CD14-positive monocyte (primary cell): Measurements from ENCODE around the gene CRY2. TPM values are rescaled to one million over a fixed set of nuclear protein-coding genes. Genes with fewer than 3 reads are reported as not detected.
A peak's percentile ranks its signal among the peaks of the same experiment; 100 is the strongest.
"Not testable (repeated sequence)": the region's sequence is repeated elsewhere in the genome, so short reads cannot be mapped to it uniquely, and the experiment has no call there.

Source experiments
- DNase-seq, 3 donors: peaks; one replicate each; pipeline ENCODE4 v3.0.0-alpha.2; 2011 to 2022
- H2AFZ ChIP-seq: 2 replicates; pipeline ENCODE4 v1.6.0; 2012; ENCODE audit warnings: mild to moderate bottlenecking, low read depth, low read length, inconsistent platforms; ENCODE audit not compliant: insufficient read depth, poor library complexity, severe bottlenecking
- H3K27ac ChIP-seq, 2 donors: 1 replicate in 1 of 2; 2 replicates in 1 of 2; pipeline ENCODE4 v1.5.1; 2012 to 2013; ENCODE audit warnings: low read length in 2 of 2, control low read depth in 1 of 2, inconsistent platforms in 1 of 2, low read depth in 1 of 2, mild to moderate bottlenecking in 1 of 2
- H3K27me3 ChIP-seq, 2 donors: one replicate each; pipeline versions ENCODE4 v1.6.0 to v1.6.1; 2011 to 2013; ENCODE audit warnings: low read length in 2 of 2; ENCODE audit not compliant: control insufficient read depth in 2 of 2, insufficient read depth in 2 of 2
- H3K36me3 ChIP-seq, 2 donors: replicated peaks in 1 of 2; 1 replicate in 1 of 2; 2 replicates in 1 of 2; pipeline versions ENCODE4 v1.5.1 to v1.6.1; 2012 to 2013; ENCODE audit warnings: low read length in 2 of 2, control low read depth in 1 of 2, inconsistent platforms in 1 of 2, mild to moderate bottlenecking in 1 of 2; ENCODE audit not compliant: insufficient read depth in 2 of 2, control insufficient read depth in 1 of 2
- H3K4me1 ChIP-seq, 2 donors: 1 replicate in 1 of 2; 2 replicates in 1 of 2; pipeline versions ENCODE4 v1.5.1 to v1.6.1; 2012 to 2013; ENCODE audit warnings: low read length in 2 of 2, control low read depth in 1 of 2, inconsistent platforms in 1 of 2, mild to moderate bottlenecking in 1 of 2, moderate library complexity in 1 of 2; ENCODE audit not compliant: insufficient read depth in 2 of 2, control insufficient read depth in 1 of 2
- H3K4me2 ChIP-seq: replicated peaks from 2 replicates; pipeline ENCODE3; 2012; ENCODE audit warnings: low read length, moderate library complexity, mild to moderate bottlenecking; ENCODE audit not compliant: poor library complexity, severe bottlenecking; ENCODE audit errors: extremely low read depth
- H3K4me3 ChIP-seq, 3 experiments: fragments of 200-600 bp in 1 of 3; sonication (generic) in 1 of 3; replicated peaks in 1 of 3; 1 replicate in 2 of 3; 2 replicates in 1 of 3; pipeline ENCODE4 v1.5.1; 2011 to 2013; ENCODE audit warnings: low read length in 3 of 3, mild to moderate bottlenecking in 3 of 3, control low read depth in 2 of 3, low read depth in 2 of 3, inconsistent platforms in 1 of 3, moderate library complexity in 1 of 3
- H3K79me2 ChIP-seq: 2 replicates; pipeline ENCODE4 v1.6.0; 2012; ENCODE audit warnings: mild to moderate bottlenecking, control low read depth, inconsistent platforms, low read length, moderate library complexity; ENCODE audit not compliant: insufficient read depth
- H3K9ac ChIP-seq: 2 replicates; pipeline ENCODE4 v1.6.0; 2017; ENCODE audit warnings: low read length, mild to moderate bottlenecking; ENCODE audit not compliant: insufficient read depth, poor library complexity, severe bottlenecking
- H3K9me3 ChIP-seq, 2 donors: replicated peaks in 1 of 2; 1 replicate in 1 of 2; 2 replicates in 1 of 2; pipeline versions ENCODE4 v1.5.1 to v1.6.1; 2012 to 2013; ENCODE audit warnings: low read length in 2 of 2, control low read depth in 1 of 2; ENCODE audit not compliant: control insufficient read depth in 1 of 2, insufficient read depth in 1 of 2
- H4K20me1 ChIP-seq: 2 replicates; pipeline ENCODE4 v1.6.0; 2012; ENCODE audit warnings: mild to moderate bottlenecking, low read length, control low read depth, moderate library complexity; ENCODE audit not compliant: insufficient read depth
- H3K27ac Mint-ChIP-seq, 7 donors: one replicate each; pipeline ENCODE4 v1.8.0; 2020; ENCODE audit warnings: mild to moderate bottlenecking in 7 of 7, mixed read lengths in 7 of 7, moderate library complexity in 6 of 7, inconsistent platforms in 2 of 7
- H3K27me3 Mint-ChIP-seq, 3 donors: one replicate each; pipeline ENCODE4 v1.8.0; 2021 to 2022; ENCODE audit warnings: low read depth in 3 of 3, mild to moderate bottlenecking in 3 of 3, mixed read lengths in 3 of 3, moderate library complexity in 3 of 3, inconsistent platforms in 1 of 3
- H3K36me3 Mint-ChIP-seq, 2 donors: one replicate each; pipeline ENCODE4 v1.8.0; 2020; ENCODE audit warnings: mixed read lengths in 2 of 2, inconsistent platforms in 1 of 2, mild to moderate bottlenecking in 1 of 2
- H3K4me1 Mint-ChIP-seq: one replicate; pipeline ENCODE4 v1.8.0; 2020; ENCODE audit warnings: mild to moderate bottlenecking, mixed read lengths
- H3K4me3 Mint-ChIP-seq, 2 donors: one replicate each; pipeline ENCODE4 v1.8.0; 2020; ENCODE audit warnings: mild to moderate bottlenecking in 2 of 2, mixed read lengths in 2 of 2, moderate library complexity in 1 of 2
- H3K9me3 Mint-ChIP-seq, 7 donors: one replicate each; pipeline ENCODE4 v1.8.0; 2020 to 2022; ENCODE audit warnings: mixed read lengths in 7 of 7, mild to moderate bottlenecking in 6 of 7, moderate library complexity in 6 of 7, inconsistent platforms in 2 of 7
- CTCF ChIP-seq: fragments of 200-600 bp; IDR thresholded peaks from one replicate; pipeline ENCODE4 v1.8.0; 2022; ENCODE audit warnings: antibody characterized with exemption, mild to moderate bottlenecking
- WGBS: methylation state at CpG from one replicate; pipeline ENCODE4 v1.1.5; 2013; ENCODE audit warnings: missing lambda C conversion rate; ENCODE audit not compliant: insufficient coverage; 5-methylcytosine and 5-hydroxymethylcytosine counted together
- intact Hi-C, 2 donors: fragments of 100-400 bp; cut with micrococcal nuclease; formaldehyde crosslinking; loops; one replicate each; pipeline versions ENCODE4 v1.15.0 to v1.15.1; 2023
- polyA plus RNA-seq, 3 donors: library from polyadenylated mRNA; depleted of rRNA in 1 of 3; unstranded in 2 of 3; stranded (reverse) in 1 of 3; fragments of 300-500 nt in 2 of 3; fragments of >200 nt in 1 of 3; fragmentation: Illumina TruSeq in 2 of 3; gene quantifications; 1 replicate in 2 of 3; 2 replicates in 1 of 3; pipeline ENCODE4 v1.2.3, GENCODE V29; 2012 to 2021

The CRY2 gene
- polyA plus RNA-seq, 3 donors: 5.1 to 12.5 (median 7.2) TPM

DNA sequence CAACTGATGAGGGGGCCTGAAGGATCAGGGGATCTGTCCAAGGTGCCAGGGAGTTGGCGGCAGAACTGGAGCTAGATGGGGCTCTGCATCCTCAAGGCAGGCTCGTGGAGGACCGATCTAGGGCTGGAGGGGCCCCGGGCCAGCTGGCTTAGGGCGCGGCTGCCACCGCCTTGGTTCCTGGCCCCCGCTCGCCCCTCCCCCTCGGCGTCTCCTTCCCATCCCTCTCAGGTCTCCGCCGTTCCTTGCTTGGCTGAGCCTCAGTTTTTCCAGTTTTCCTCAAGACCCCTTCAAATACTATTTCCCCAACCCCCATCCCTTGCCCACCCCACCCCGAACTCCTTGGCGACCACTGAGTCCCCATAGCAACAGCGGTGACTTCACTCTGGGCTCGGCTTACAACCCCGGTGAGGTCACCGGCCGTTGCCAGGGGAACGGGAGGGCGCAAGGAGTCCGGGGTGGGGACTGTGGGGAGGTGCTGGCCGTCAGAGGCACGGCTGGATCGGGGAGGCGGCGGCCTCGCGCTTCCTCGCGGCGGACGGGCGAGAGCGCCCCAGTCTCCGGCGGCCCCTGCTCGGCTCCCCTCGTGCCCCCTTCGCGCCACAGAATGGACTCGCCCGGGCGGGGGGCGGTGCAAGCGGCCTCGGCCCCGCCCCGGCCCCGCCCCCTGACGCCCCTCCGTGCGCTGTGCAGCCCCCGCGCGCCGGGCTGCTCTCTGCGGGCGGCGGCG lies 52.3 kb downstream of the CRY2 start:
- Histone ChIP-seq H3K79me2 (no peaks in the 10 kb centered on the region), H3K27ac (no peak overlapping the region), H2AFZ (no peak overlapping the region), H3K9ac (peak overlapping the region; percentile 46), H3K27me3 (peaks cover 24 to 58% of the 10 kb centered on the region in 2 donors), H3K4me1 (peaks cover 11 to 15% of the 10 kb centered on the region in 2 donors), H3K4me3 (peak overlapping the region in 2 of 3 experiments; percentile 6 to 61), H3K36me3 (no peaks in the 10 kb centered on the region), H3K9me3 (peaks cover 4 to 23% of the 10 kb centered on the region in 2 donors), H3K4me2 (peak overlapping the region; percentile 68), H4K20me1 (no peaks in the 10 kb centered on the region)
- TF ChIP-seq CTCF: no peak
- H3K36me3 Mint-ChIP-seq: peaks cover 3 to 4% of the 10 kb centered on the region in 2 donors
- H3K27ac Mint-ChIP-seq: peak overlapping the region in 5 of 7 donors; percentile 67 to 93 (median 77)
- peaks cover 55 to 83% (median 63%) of the 10 kb centered on the region in 3 donors for H3K27me3 Mint-ChIP-seq
- H3K4me1 Mint-ChIP-seq: peaks cover 7% of the 10 kb centered on the region
- H3K9me3 Mint-ChIP-seq: peaks cover 0 to 11% (median 5%) of the 10 kb centered on the region in 7 donors
- peak; percentile 64 to 85 (median 73) for DNase-seq
- intact Hi-C loops: no loop called here
- H3K4me3 Mint-ChIP-seq: peak overlapping the region; percentile 62 to 79
- under 1% methylated on average over 45 of the region's 62 CpGs for WGBS

- DNase-seq, H3K36me3 Mint-ChIP-seq, H3K27ac ChIP-seq, intact Hi-C loops, H3K4me1 Mint-ChIP-seq, H4K20me1 ChIP-seq, H3K79me2 ChIP-seq, H3K36me3 ChIP-seq: not testable (repeated sequence)
- Histone ChIP-seq H3K27me3 (peaks cover 24 to 58% of the 10 kb centered on the region in 2 donors), H3K9ac (peak overlapping the region; percentile 46), H3K4me3 (peak overlapping the region in 1 of 3 experiments; percentile 61), H3K9me3 (peaks cover 4 to 23% of the 10 kb centered on the region in 2 donors), H3K4me2 (peak overlapping the region; percentile 68), H2AFZ (peak overlapping the region; percentile 46), H3K4me1 (peaks cover 11 to 15% of the 10 kb centered on the region in 2 donors)
- 15% methylated on average over 26 of the region's 59 CpGs for WGBS
- Mint-ChIP-seq H3K4me3 (peak overlapping the region; percentile 72 to 81), H3K27me3 (peaks cover 52 to 79% (median 63%) of the 10 kb centered on the region in 3 donors), H3K27ac (peak overlapping the region in 4 of 7 donors; percentile 3 to 58 (median 32)), H3K9me3 (peaks cover 0 to 11% (median 5%) of the 10 kb centered on the region in 7 donors)
Observed at GRCh38 chr11:45900175-45900800, 53.0 kb downstream of the CRY2 start.
